ENCODE measurements around the gene TAS2R1.
"Not testable (repeated sequence)": the region's sequence is repeated elsewhere in the genome, so short reads cannot be mapped to it uniquely, and the experiment has no call there.

TAS2R1 gene

GRCh38 chr5:9623661-9624060 lies 6.5 kb downstream of the TAS2R1 start:
- DNase-seq (ENCODE audit: low read depth in 2 of 2, low spot score in 1 of 2) = no peak

GRCh38 chr5:9622971-9623421 lies 7.2 kb downstream of the TAS2R1 start:
- no peak for DNase-seq (ENCODE audit: low read depth in 2 of 2, low spot score in 1 of 2)

GRCh38 chr5:9621379-9621903 lies 8.7 kb downstream of the TAS2R1 start:
- DNase-seq (ENCODE audit: low read depth in 2 of 2, low spot score in 1 of 2) = no peak

- DNase-seq (ENCODE audit: low read depth in 2 of 2, low spot score in 1 of 2) = no peak
These were observed 10.6 kb downstream of the TAS2R1 start for GRCh38 chr5:9619331-9620092.

- no peak for DNase-seq (ENCODE audit: low read depth in 2 of 2, low spot score in 1 of 2)
These were observed 12.2 kb downstream of the TAS2R1 start for GRCh38 chr5:9617739-9618504.

- no peak for DNase-seq (ENCODE audit: low read depth in 2 of 2, low spot score in 1 of 2)
These were observed 12.9 kb downstream of the TAS2R1 start for GRCh38 chr5:9617221-9617620.

GRCh38 chr5:9615331-9615730 lies 14.8 kb downstream of the TAS2R1 start:
- DNase-seq (ENCODE audit: low read depth in 2 of 2, low spot score in 1 of 2) = no peak

GRCh38 chr5:9613360-9613759 lies 16.8 kb downstream of the TAS2R1 start:
- no peak for DNase-seq (ENCODE audit: low read depth in 2 of 2, low spot score in 1 of 2)

- DNase-seq (ENCODE audit: low read depth in 2 of 2, low spot score in 1 of 2) = no peak
These were observed 19.2 kb downstream of the TAS2R1 start for GRCh38 chr5:9610969-9611368.

- DNase-seq (ENCODE audit: low read depth in 2 of 2, low spot score in 1 of 2) = no peak
These were observed 19.8 kb downstream of the TAS2R1 start for GRCh38 chr5:9610364-9610763.

GRCh38 chr5:9608093-9608492 lies 22.1 kb downstream of the TAS2R1 start:
- DNase-seq (ENCODE audit: low read depth in 2 of 2, low spot score in 1 of 2) = no peak

GRCh38 chr5:9605041-9605838 lies 24.9 kb downstream of the TAS2R1 start:
- no peak for DNase-seq (ENCODE audit: low read depth in 2 of 2, low spot score in 1 of 2)

GRCh38 chr5:9604416-9604815 lies 25.7 kb downstream of the TAS2R1 start:
- no peak for DNase-seq (ENCODE audit: low read depth in 2 of 2, low spot score in 1 of 2)

- DNase-seq (ENCODE audit: low read depth in 2 of 2, low spot score in 1 of 2) = no peak
These were observed 29.0 kb downstream of the TAS2R1 start for GRCh38 chr5:9601055-9601739.

- DNase-seq (ENCODE audit: low read depth in 2 of 2, low spot score in 1 of 2) = no peak
These were observed 30.8 kb downstream of the TAS2R1 start for GRCh38 chr5:9599391-9599790.

GRCh38 chr5:9598329-9598728 lies 31.8 kb downstream of the TAS2R1 start:
- not testable (repeated sequence) for DNase-seq (ENCODE audit: low read depth in 2 of 2, low spot score in 1 of 2)

GRCh38 chr5:9597322-9597721 lies 32.8 kb downstream of the TAS2R1 start:
- not testable (repeated sequence) for DNase-seq (ENCODE audit: low read depth in 2 of 2, low spot score in 1 of 2)

- DNase-seq (ENCODE audit: low read depth in 2 of 2, low spot score in 1 of 2) = no peak
These were observed 33.3 kb downstream of the TAS2R1 start for GRCh38 chr5:9596824-9597223.

GRCh38 chr5:9596171-9596780 lies 33.9 kb downstream of the TAS2R1 start:
- DNase-seq (ENCODE audit: low read depth in 2 of 2, low spot score in 1 of 2) = no peak

GRCh38 chr5:9594913-9595312 lies 35.2 kb downstream of the TAS2R1 start:
- no peak for DNase-seq (ENCODE audit: low read depth in 2 of 2, low spot score in 1 of 2)

All from stimulated activated CD8-positive, alpha-beta memory T cell treated with anti-CD3 and anti-CD28 coated beads, Interleukin-4, amount 100 ng/mL, for 1 hour (primary cell).